ENCODE measurements around the gene KRT10. TPM values are rescaled to one million over a fixed set of nuclear protein-coding genes. Genes with fewer than 3 reads are reported as not detected.

Gene KRT10
- total RNA-seq, 1 experiment from 2014 or later, result 22.5 TPM

- no peak for DNase-seq
- Histone ChIP-seq H3K27me3 (peaks cover 3% of the 10 kb centered on the region; the same call in 1 of the 2 replicates), H3K4me1 (no peaks in the 10 kb centered on the region), H3K36me3 (no peaks in the 10 kb centered on the region), H3K9me3 (replicated peaks) (no peaks in the 10 kb centered on the region), H3K4me3 (no peak overlapping the region), H3K27ac (no peak overlapping the region)
These were observed 21.3 kb downstream of the KRT10 start for GRCh38 chr17:40801157-40801556.

GRCh38 chr17:40800381-40800780, 22.0 kb downstream of the KRT10 start:
- Histone ChIP-seq H3K4me1 (no peaks in the 10 kb centered on the region), H3K36me3 (no peaks in the 10 kb centered on the region), H3K4me3 (no peak overlapping the region), H3K27me3 (peaks cover 3% of the 10 kb centered on the region; the same call in 1 of the 2 replicates), H3K9me3 (replicated peaks) (no peaks in the 10 kb centered on the region), H3K27ac (no peak overlapping the region)
- no peak for DNase-seq

- H3K4me1 ChIP-seq, result no peaks in the 10 kb centered on the region
- no peaks in the 10 kb centered on the region for H3K9me3 ChIP-seq (replicated peaks)
- H3K36me3 ChIP-seq, result no peaks in the 10 kb centered on the region
- H3K27ac ChIP-seq, result no peak within 1 kb of the TSS
- DNase-seq, result no peak
- H3K4me3 ChIP-seq, result no peak within 1 kb of the TSS
- H3K27me3 ChIP-seq, result peaks cover 3% of the 10 kb centered on the region; the same call in 1 of the 2 replicates
These were observed 22.6 kb downstream of the KRT10 start, which contains the start of gene KRT28 for GRCh38 chr17:40799859-40800258. KRT28 (minus strand) TSS chr17:40799959; CDS start chr17:40799893, 66 bp downstream.

- Histone ChIP-seq H3K36me3 (no peaks in the 10 kb centered on the region), H3K27me3 (peaks cover 3% of the 10 kb centered on the region; the same call in 1 of the 2 replicates)
- DNase-seq, result no peak
These were observed 25.6 kb downstream of the KRT10 start for GRCh38 chr17:40796846-40797245.

GRCh38 chr17:40795019-40795667, 27.3 kb downstream of the KRT10 start:
- no peak for DNase-seq
- peaks cover 7% of the 10 kb centered on the region for H3K4me1 ChIP-seq
- no peak overlapping the region for H3K27ac ChIP-seq
- H3K9me3 ChIP-seq (replicated peaks), result no peaks in the 10 kb centered on the region
- no peak overlapping the region for H3K4me3 ChIP-seq
- peaks cover 3% of the 10 kb centered on the region for H3K27me3 ChIP-seq
- H3K36me3 ChIP-seq, result no peaks in the 10 kb centered on the region

More at GRCh38 chr17:40796846-40797245, 25.6 kb downstream of the KRT10 start:
- no peak overlapping the region for H3K27ac ChIP-seq
- H3K9me3 ChIP-seq (replicated peaks), result no peaks in the 10 kb centered on the region
- no peaks in the 10 kb centered on the region for H3K4me1 ChIP-seq
- H3K4me3 ChIP-seq, result no peak overlapping the region

- Histone ChIP-seq H3K4me3 (no peak overlapping the region), H3K27me3 (peaks cover 3% of the 10 kb centered on the region), H3K4me1 (peaks cover 7% of the 10 kb centered on the region), H3K27ac (no peak overlapping the region), H3K9me3 (replicated peaks) (no peaks in the 10 kb centered on the region), H3K36me3 (no peaks in the 10 kb centered on the region)
- DNase-seq, result no peak
These were observed 27.9 kb downstream of the KRT10 start for GRCh38 chr17:40794466-40794865.

GRCh38 chr17:40793832-40794231, 28.6 kb downstream of the KRT10 start:
- Histone ChIP-seq H3K27me3 (peaks cover 1% of the 10 kb centered on the region), H3K36me3 (no peaks in the 10 kb centered on the region), H3K9me3 (replicated peaks) (no peaks in the 10 kb centered on the region), H3K4me1 (peaks cover 7% of the 10 kb centered on the region), H3K4me3 (no peak overlapping the region), H3K27ac (no peak overlapping the region)
- no peak for DNase-seq

- H3K9me3 ChIP-seq (replicated peaks), result no peaks in the 10 kb centered on the region
- peak in 1 of 2 experiments; percentile 52 for DNase-seq
- peaks cover 7% of the 10 kb centered on the region for H3K4me1 ChIP-seq
- no peaks in the 10 kb centered on the region; the same call in 1 of the 2 replicates for H3K27me3 ChIP-seq
- no peaks in the 10 kb centered on the region for H3K36me3 ChIP-seq
- H3K4me3 ChIP-seq, result no peak overlapping the region
- no peak overlapping the region for H3K27ac ChIP-seq
These were observed 30.5 kb downstream of the KRT10 start for GRCh38 chr17:40791787-40792436.

- Histone ChIP-seq H3K4me3 (no peak overlapping the region), H3K27me3 (no peaks in the 10 kb centered on the region; the same call in 1 of the 2 replicates), H3K9me3 (replicated peaks) (no peaks in the 10 kb centered on the region), H3K36me3 (no peaks in the 10 kb centered on the region), H3K27ac (no peak overlapping the region), H3K4me1 (peaks cover 7% of the 10 kb centered on the region)
- DNase-seq, result no peak
These were observed 31.3 kb downstream of the KRT10 start for GRCh38 chr17:40791111-40791510.

- H3K36me3 ChIP-seq, result no peaks in the 10 kb centered on the region
- no peak for DNase-seq
- H3K27ac ChIP-seq, result no peak within 1 kb of the TSS
- H3K9me3 ChIP-seq (replicated peaks), result no peaks in the 10 kb centered on the region
- H3K27me3 ChIP-seq, result no peaks in the 10 kb centered on the region
- no peak within 1 kb of the TSS for H3K4me3 ChIP-seq
- no peaks in the 10 kb centered on the region for H3K4me1 ChIP-seq
These were observed 40.0 kb downstream of the KRT10 start, which contains the start of gene KRT27 for GRCh38 chr17:40782450-40782849. KRT27 (minus strand) TSS chr17:40782550; CDS start chr17:40782493, 57 bp downstream.

GRCh38 chr17:40779181-40779909, 43.1 kb downstream of the KRT10 start:
- Histone ChIP-seq H3K27ac (no peak overlapping the region), H3K36me3 (no peaks in the 10 kb centered on the region), H3K9me3 (replicated peaks) (no peaks in the 10 kb centered on the region), H3K4me3 (no peak overlapping the region), H3K4me1 (no peaks in the 10 kb centered on the region), H3K27me3 (no peaks in the 10 kb centered on the region)
- no peak for DNase-seq

GRCh38 chr17:40778461-40778860, 44.0 kb downstream of the KRT10 start:
- H3K27ac ChIP-seq, result no peak overlapping the region
- H3K4me1 ChIP-seq, result no peaks in the 10 kb centered on the region
- no peak overlapping the region for H3K4me3 ChIP-seq
- H3K36me3 ChIP-seq, result no peaks in the 10 kb centered on the region
- no peaks in the 10 kb centered on the region for H3K27me3 ChIP-seq
- no peaks in the 10 kb centered on the region for H3K9me3 ChIP-seq (replicated peaks)
- no peak for DNase-seq

GRCh38 chr17:40777971-40778370, 44.4 kb downstream of the KRT10 start:
- no peaks in the 10 kb centered on the region for H3K9me3 ChIP-seq (replicated peaks)
- H3K36me3 ChIP-seq, result no peaks in the 10 kb centered on the region
- H3K4me3 ChIP-seq, result no peak overlapping the region
- no peaks in the 10 kb centered on the region for H3K27me3 ChIP-seq
- DNase-seq, result no peak
- no peaks in the 10 kb centered on the region for H3K4me1 ChIP-seq
- H3K27ac ChIP-seq, result no peak overlapping the region

- peak in 1 of 2 experiments; percentile 9 for DNase-seq
- no peaks in the 10 kb centered on the region for H3K36me3 ChIP-seq
- H3K27ac ChIP-seq, result no peak overlapping the region
- no peaks in the 10 kb centered on the region for H3K4me1 ChIP-seq
- H3K4me3 ChIP-seq, result no peak overlapping the region
- H3K27me3 ChIP-seq, result no peaks in the 10 kb centered on the region
- H3K9me3 ChIP-seq (replicated peaks), result no peaks in the 10 kb centered on the region
These were observed 45.0 kb downstream of the KRT10 start for GRCh38 chr17:40777459-40777858.

- peaks cover 4% of the 10 kb centered on the region; the same call in 1 of the 2 replicates for H3K27me3 ChIP-seq
- no peaks in the 10 kb centered on the region for H3K4me1 ChIP-seq
These were observed 46.5 kb downstream of the KRT10 start for GRCh38 chr17:40775945-40776344.

More at GRCh38 chr17:40775945-40776344, 46.5 kb downstream of the KRT10 start:
- Histone ChIP-seq H3K9me3 (replicated peaks) (no peaks in the 10 kb centered on the region), H3K4me3 (no peak overlapping the region), H3K27ac (no peak overlapping the region), H3K36me3 (no peaks in the 10 kb centered on the region)
- DNase-seq, result no peak

Measured in SJCRH30 (cell line).